ENCODE measurements around the gene ST6GAL1.

DNA sequence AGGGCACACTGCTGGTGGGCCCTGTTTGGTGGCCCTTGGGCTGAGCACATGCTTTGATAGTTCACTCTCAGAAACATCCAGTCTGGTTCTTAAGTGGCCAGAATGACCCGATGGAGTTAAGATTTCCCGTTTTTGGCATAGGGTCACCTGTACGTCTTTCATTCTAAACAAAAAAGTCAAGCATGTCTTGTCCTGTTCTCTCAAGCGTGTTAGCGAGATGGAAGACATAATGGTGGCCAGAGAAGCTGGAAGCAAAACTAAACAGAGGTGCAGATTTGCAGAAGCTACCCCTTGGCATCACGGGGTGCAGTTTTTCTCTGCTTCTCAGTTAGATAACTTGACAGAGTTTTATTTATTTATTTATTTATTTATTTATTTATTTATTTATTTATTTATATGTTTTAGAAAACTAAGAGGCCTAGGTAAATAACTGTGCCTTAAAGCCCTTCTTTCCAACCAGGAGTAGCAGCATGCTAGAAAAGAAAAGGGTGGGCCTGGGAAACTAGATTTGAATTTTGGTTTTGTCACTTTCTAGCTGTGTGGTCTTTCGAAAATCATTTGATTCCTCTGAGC is 63.0 kb downstream of the ST6GAL1 start:
- TF ChIP-seq, protein P1, sequence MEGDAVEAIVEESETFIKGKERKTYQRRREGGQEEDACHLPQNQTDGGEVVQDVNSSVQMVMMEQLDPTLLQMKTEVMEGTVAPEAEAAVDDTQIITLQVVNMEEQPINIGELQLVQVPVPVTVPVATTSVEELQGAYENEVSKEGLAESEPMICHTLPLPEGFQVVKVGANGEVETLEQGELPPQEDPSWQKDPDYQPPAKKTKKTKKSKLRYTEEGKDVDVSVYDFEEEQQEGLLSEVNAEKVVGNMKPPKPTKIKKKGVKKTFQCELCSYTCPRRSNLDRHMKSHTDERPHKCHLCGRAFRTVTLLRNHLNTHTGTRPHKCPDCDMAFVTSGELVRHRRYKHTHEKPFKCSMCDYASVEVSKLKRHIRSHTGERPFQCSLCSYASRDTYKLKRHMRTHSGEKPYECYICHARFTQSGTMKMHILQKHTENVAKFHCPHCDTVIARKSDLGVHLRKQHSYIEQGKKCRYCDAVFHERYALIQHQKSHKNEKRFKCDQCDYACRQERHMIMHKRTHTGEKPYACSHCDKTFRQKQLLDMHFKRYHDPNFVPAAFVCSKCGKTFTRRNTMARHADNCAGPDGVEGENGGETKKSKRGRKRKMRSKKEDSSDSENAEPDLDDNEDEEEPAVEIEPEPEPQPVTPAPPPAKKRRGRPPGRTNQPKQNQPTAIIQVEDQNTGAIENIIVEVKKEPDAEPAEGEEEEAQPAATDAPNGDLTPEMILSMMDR (IDR thresholded peaks at IDR 0.05): no peak
- TF ChIP-seq POLR2AphosphoS5 (IDR thresholded peaks at IDR 0.05) (no peak), EP300 (IDR thresholded peaks at IDR 0.05) (no peak), POLR2A (IDR thresholded peaks at IDR 0.05) (no peak)

Measured in stomach (tissue), 4 donors.